Astrocyte of the cerebellum (primary cell): ENCODE data around the gene UBE3B.

Experiments
- DNase-seq: peaks from one replicate; pipeline ENCODE4 v3.0.0-alpha.2; 2011; ENCODE audit warnings: low read depth
- H3K4me3 ChIP-seq: 2 replicates; pipeline ENCODE4 v1.5.1; 2011; ENCODE audit warnings: mild to moderate bottlenecking, low read depth, low read length, moderate library complexity
- CTCF ChIP-seq: IDR thresholded peaks from 2 replicates; pipeline ENCODE4 v1.5.1; 2012; ENCODE audit warnings: low read length, low read depth, moderate library complexity, mild to moderate bottlenecking; ENCODE audit errors: missing control alignments
- in situ Hi-C: cut with HindIII; loops from 2 replicates; pipeline ENCODE4 v1.10.0; 2017; ENCODE audit warnings: low sequenced_read_pairs

The UBE3B gene

DNA sequence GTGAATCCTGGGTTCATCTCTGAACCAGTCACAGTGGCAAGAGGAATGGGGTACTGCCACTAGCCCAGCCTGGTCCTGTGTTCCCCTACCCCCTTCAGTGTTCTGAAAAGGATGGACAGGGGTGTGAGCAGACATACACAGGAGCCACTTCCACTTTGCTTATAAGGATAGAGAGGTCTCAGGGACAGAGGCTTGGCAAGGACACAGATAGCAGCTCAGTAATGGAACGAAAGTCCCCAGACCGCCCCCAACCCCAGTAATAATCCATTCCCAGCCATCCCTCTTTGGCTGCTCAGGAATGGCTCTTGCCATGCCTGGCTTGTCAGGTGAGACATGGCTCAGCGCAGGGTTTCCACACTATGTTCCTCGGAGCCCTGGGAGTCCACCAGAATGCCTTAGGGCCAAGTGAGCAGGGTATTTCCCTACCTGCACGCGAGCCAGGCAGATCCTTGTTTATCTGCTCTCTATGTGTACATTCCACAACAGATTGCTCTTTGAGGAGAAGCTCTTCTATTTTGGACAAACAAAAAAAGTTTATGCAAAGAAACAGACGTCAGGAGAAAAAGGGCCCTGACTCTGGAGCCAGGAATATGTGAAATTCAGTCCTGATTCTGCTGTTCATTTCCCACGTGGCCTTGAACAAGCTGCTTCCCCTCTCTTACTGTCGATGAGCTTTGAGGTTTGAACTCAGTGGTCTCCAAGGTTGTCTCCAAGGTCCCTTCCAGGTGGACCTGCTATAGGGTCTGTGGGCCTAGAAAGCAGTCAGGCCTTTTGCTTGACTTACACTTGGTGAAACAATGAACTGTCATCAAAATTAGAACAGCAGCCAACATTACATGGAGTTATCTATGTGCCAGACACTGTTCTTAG, 10.0 kb downstream of the UBE3B start:
- DNase-seq, result no peak
- H3K4me3 ChIP-seq, result no peak overlapping the region
- in situ Hi-C loops, result no loop called here
- no peak for TF ChIP-seq CTCF

GRCh38 chr12:109488051-109488665, 10.7 kb downstream of the UBE3B start:
- no peak for DNase-seq
- H3K4me3 ChIP-seq, result no peak overlapping the region
- in situ Hi-C loops, result no loop called here
- no peak for TF ChIP-seq CTCF

DNA sequence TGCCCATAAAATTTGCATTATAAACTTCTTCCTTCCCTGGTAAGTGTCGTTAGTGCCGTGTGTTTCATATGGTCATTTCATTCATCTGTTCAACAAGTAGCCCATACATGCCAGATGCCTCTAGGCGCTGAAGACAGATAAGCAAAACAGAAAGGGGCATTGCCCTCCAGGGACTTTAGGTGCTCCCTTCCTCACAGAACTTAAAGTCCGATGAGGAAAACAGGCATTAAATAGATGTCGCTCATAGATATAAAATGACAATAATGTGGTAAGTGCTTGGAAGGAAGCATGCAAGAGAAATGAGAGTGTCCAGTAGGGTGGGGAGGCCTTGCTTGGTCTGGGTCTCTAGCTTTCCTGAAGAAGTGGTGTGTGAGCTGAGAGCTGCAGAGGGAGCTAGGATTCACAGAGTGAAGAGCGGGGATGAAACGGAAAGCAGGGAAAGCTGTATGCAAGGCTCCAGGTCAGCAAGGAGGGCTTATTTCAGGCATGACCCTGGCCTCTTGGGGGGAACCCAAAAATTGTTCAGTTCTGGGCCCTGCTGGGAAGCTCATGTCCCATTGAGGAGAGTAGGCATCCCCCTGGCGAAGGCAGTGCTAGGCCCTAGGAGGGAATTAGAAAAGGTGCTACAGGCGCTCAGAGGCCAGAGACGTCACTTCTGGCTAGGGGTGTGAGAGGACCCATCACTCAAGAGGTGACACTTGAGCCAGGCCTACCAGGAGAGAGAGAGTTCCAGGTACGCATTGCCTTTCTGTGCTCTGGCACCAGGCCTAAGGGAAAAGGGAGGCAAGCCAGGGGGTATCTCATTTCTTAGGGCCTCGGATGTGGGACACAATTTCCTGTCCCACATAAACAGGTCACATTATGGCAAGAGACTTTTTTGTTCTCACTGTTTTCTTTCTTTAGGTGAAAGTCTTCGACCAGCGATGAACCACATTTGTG, 11.9 kb downstream of the UBE3B start:
- no peak overlapping the region for H3K4me3 ChIP-seq
- in situ Hi-C loops, result no loop called here
- no peak for DNase-seq
- no peak for TF ChIP-seq CTCF

DNA sequence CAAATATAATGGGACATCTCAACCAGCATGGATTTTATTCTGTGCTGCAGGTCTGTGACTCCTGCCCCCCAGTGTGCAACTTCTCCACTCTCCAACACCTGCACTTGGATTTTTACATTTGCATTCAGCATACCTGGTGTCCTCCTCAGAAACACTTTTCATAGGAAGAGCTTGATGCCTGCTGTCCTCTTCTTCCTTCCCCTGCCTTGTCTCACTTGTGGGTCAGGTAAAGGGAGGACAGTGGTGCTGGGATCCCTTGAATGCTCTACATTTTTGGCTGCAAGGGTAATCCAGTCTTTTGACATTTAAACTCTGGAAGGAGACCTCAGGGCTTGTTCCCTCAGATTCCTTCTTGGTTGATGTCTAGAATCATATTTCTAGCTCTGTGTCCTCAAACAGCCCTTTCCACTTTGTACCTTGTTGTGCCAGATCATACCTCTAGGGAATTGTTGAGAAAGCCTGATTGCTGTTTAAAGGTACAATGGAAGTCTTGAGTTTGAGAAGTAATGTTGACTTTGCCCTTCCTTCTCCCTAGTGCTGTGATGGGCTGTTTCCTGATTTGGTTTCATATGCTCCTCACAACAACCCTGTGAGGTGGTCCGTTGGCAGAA, 12.6 kb downstream of the UBE3B start:
- H3K4me3 ChIP-seq, result no peak overlapping the region
- TF ChIP-seq CTCF, result no peak
- no peak for DNase-seq
- in situ Hi-C loops, result no loop called here

GRCh38 chr12:109491671-109492070, 14.2 kb downstream of the UBE3B start:
- DNase-seq, result no peak
- H3K4me3 ChIP-seq, result no peak overlapping the region
- TF ChIP-seq CTCF, result no peak
- in situ Hi-C loops, result no loop called here

- TF ChIP-seq CTCF, result no peak
- DNase-seq, result no peak
- H3K4me3 ChIP-seq, result no peak overlapping the region
- in situ Hi-C loops, result no loop called here
Measured at GRCh38 chr12:109492371-109492770, 14.9 kb downstream of the UBE3B start.
